PFSK-1 (cell line): ENCODE results near the gene TESK2.

Experiments used
- FOXP2 ChIP-seq: optimal IDR thresholded peaks from 2 replicates; pipeline ENCODE3; 2011; ENCODE audit warnings: borderline replicate concordance, control low read depth, inconsistent platforms; ENCODE audit not compliant: insufficient read depth; ENCODE audit errors: extremely low read length, extremely low read depth
- SIN3A ChIP-seq: IDR thresholded peaks from 2 replicates; pipeline ENCODE4 v1.6.1; 2012; ENCODE audit warnings: mild to moderate bottlenecking, low read length, moderate library complexity, borderline replicate concordance; ENCODE audit not compliant: insufficient read depth
- TAF1 ChIP-seq: IDR thresholded peaks from 2 replicates; pipeline ENCODE4 v1.6.1; 2012; ENCODE audit warnings: low read length, control low read depth, borderline replicate concordance; ENCODE audit not compliant: insufficient read depth
- TF ChIP-seq, protein P1 (sequence below), 2 experiments: IDR thresholded peaks; 2 replicates each; pipeline versions ENCODE4 v1.6.1 to v1.8.0; 2011 to 2012; ENCODE audit warnings: low read depth in 2 of 2, low read length in 2 of 2, control low read depth in 1 of 2, inconsistent platforms in 1 of 2, mild to moderate bottlenecking in 1 of 2, moderate library complexity in 1 of 2; ENCODE audit not compliant: insufficient read depth in 1 of 2

- TF ChIP-seq SIN3A (no peak), TAF1 (no peak), FOXP2 (no peak)
- TF ChIP-seq, protein P1, sequence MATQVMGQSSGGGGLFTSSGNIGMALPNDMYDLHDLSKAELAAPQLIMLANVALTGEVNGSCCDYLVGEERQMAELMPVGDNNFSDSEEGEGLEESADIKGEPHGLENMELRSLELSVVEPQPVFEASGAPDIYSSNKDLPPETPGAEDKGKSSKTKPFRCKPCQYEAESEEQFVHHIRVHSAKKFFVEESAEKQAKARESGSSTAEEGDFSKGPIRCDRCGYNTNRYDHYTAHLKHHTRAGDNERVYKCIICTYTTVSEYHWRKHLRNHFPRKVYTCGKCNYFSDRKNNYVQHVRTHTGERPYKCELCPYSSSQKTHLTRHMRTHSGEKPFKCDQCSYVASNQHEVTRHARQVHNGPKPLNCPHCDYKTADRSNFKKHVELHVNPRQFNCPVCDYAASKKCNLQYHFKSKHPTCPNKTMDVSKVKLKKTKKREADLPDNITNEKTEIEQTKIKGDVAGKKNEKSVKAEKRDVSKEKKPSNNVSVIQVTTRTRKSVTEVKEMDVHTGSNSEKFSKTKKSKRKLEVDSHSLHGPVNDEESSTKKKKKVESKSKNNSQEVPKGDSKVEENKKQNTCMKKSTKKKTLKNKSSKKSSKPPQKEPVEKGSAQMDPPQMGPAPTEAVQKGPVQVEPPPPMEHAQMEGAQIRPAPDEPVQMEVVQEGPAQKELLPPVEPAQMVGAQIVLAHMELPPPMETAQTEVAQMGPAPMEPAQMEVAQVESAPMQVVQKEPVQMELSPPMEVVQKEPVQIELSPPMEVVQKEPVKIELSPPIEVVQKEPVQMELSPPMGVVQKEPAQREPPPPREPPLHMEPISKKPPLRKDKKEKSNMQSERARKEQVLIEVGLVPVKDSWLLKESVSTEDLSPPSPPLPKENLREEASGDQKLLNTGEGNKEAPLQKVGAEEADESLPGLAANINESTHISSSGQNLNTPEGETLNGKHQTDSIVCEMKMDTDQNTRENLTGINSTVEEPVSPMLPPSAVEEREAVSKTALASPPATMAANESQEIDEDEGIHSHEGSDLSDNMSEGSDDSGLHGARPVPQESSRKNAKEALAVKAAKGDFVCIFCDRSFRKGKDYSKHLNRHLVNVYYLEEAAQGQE (IDR thresholded peaks at IDR 0.05; ENCODE audit: insufficient read depth in 1 of 2, low read depth in 2 of 2, low read length in 2 of 2): no peak
Measured at GRCh38 chr1:45507893-45508292, 16.9 kb upstream of the TESK2 start.
